AG09309 (cell line): ENCODE results near the gene EPHA1.

Experiments
- DNase-seq: peaks from one replicate; pipeline ENCODE4 v3.0.0-alpha.2; 2010; ENCODE audit warnings: low read depth
- H3K4me3 ChIP-seq: 2 replicates; pipeline ENCODE4 v1.5.1; 2011; ENCODE audit warnings: mild to moderate bottlenecking, low read depth, low read length, moderate library complexity; ENCODE audit not compliant: control insufficient read depth
- CTCF ChIP-seq: IDR thresholded peaks from 2 replicates; pipeline ENCODE4 v1.5.1; 2011; ENCODE audit warnings: mild to moderate bottlenecking, low read depth, low read length, inconsistent platforms; ENCODE audit not compliant: insufficient read depth, control insufficient read depth; ENCODE audit errors: missing control alignments

Gene EPHA1

GRCh38 chr7:143452495-143452894 lies 43.8 kb upstream of the EPHA1 start:
- H3K4me3 ChIP-seq = no peak overlapping the region
- DNase-seq = no peak
- no peak for TF ChIP-seq CTCF

DNA sequence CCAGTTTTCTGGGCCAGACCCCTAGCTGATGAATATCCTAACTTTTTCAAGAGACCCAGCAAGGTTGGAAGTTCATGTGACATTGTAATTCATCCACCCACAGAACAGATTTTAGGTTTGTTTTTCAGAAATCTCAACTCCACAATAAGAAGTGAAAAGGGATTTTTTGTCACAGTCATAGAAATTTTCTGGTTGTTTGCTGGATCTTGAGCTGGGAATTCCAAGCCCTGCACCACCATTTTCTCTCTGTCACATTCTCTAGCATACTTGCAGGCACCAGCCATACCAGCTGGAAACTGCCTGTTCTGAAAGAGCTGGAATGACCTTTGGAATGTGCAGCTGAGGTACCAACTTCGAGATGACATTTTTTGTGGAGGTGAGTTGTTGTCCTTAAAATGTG lies 43.1 kb upstream of the EPHA1 start:
- no peak for DNase-seq
- no peak overlapping the region for H3K4me3 ChIP-seq
- TF ChIP-seq CTCF = no peak

DNA sequence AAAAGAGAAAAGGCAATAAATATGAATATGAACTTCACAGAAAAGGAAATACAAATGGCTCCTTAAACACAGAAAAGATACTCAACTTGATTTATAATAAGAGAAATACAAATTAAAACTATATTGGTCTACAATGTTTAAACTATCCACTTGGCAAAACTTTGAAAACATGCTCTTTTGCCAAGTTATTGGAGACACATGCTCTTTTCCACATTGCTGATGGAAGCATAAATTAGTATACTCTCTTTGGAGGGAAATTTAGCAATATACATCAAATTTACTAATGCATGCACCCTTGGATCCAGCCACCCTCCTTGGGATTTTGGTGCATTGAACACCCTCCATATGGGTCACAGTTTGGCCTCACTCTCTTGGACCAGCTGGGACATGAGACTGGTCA lies 42.5 kb upstream of the EPHA1 start:
- no peak overlapping the region for H3K4me3 ChIP-seq
- TF ChIP-seq CTCF = no peak
- DNase-seq = no peak

- TF ChIP-seq CTCF = no peak
- H3K4me3 ChIP-seq = no peak overlapping the region
- no peak for DNase-seq
Measured at GRCh38 chr7:143449793-143450192, 41.1 kb upstream of the EPHA1 start.

DNA sequence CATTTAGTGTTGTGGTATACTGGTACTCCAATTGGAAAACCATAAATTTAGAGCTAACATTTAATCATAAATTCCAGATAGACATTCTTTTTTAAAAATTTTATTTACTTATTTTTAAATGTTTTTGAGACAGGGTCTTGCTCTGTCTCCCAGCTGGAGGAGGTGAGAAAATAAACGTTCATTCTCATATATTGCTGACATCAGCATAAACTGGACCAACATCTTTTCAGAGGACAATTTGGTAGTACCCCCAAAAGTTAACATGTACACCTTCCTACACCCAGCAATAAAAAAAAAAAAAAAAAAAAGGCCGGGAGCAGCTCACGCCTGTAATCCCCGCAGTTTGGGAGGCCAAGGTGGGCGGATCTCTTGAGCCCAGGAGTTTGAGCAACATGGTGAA lies 39.8 kb upstream of the EPHA1 start:
- H3K4me3 ChIP-seq = no peak overlapping the region
- TF ChIP-seq CTCF = no peak
- no peak for DNase-seq

DNA sequence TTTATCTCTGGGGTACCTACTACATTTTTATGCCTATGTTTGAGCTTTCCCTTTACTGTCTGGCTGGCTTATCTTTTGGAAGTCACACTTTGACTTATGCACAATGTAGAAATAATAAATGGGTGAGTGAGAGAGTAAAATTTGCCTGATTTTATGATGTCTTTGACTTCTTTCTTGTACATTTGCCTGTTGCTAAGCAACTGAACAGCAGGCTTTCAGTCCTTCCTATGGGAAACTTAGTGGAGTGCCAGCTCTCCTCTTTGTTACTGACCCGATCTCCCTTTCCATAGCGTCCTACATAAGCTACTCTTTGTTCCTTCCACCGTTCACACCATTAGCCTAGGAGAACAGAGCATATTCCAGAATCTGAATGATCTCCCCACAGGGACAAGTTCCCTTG lies 38.8 kb upstream of the EPHA1 start:
- no peak overlapping the region for H3K4me3 ChIP-seq
- no peak for TF ChIP-seq CTCF
- no peak for DNase-seq

- DNase-seq = no peak
- no peak for TF ChIP-seq CTCF
- H3K4me3 ChIP-seq = no peak overlapping the region
Measured at GRCh38 chr7:143444785-143445184, 36.1 kb upstream of the EPHA1 start.
